HEK293 (cell line): Measurements from ENCODE around the gene OR7A10.
"Not testable (repeated sequence)": the region's sequence is repeated elsewhere in the genome, so short reads cannot be mapped to it uniquely, and the experiment has no call there.

Experiments
- CTCF ChIA-PET: fragments of 350-600 bp; formaldehyde crosslinking; extraction: SDS; loops from one replicate; lab custom pipeline; 2021; ENCODE audit warnings: antibody characterized with exemption; lab: Yijun Ruan, JAX
- POLR2A ChIA-PET: fragments of 300-600 bp; formaldehyde crosslinking; extraction: SDS; loops from one replicate; lab custom pipeline; 2020; ENCODE audit warnings: antibody characterized with exemption, inconsistent platforms; lab: Yijun Ruan, JAX
- H3K27ac ChIP-seq: fragments of 200-500 bp; sonication (Bioruptor generic); 2 replicates; pipeline ENCODE4 v1.5.1; 2014; ENCODE audit warnings: low read depth, low read length, control low read depth, inconsistent platforms; ENCODE audit errors: extremely low read depth
- H3K36me3 ChIP-seq, 2 experiments: fragments of 200-500 bp in 1 of 2; sonication (Bioruptor generic) in 1 of 2; 1 replicate in 1 of 2; 2 replicates in 1 of 2; pipeline ENCODE4 v1.5.1; 2014 to 2017; ENCODE audit warnings: inconsistent platforms in 2 of 2, low read length in 2 of 2; ENCODE audit not compliant: control insufficient read depth in 2 of 2, insufficient read depth in 1 of 2
- H3K4me1 ChIP-seq: fragments of 200-500 bp; sonication (Bioruptor generic); 2 replicates; pipeline ENCODE4 v1.5.1; 2014; ENCODE audit warnings: mild to moderate bottlenecking, low read length, inconsistent platforms; ENCODE audit not compliant: control insufficient read depth, insufficient read depth
- H3K4me3 ChIP-seq: 2 replicates; pipeline ENCODE4 v1.5.1; 2011; ENCODE audit warnings: low read depth, mild to moderate bottlenecking, control low read depth, low read length, moderate library complexity
- H3K9me3 ChIP-seq: fragments of 200-500 bp; sonication (Bioruptor generic); 2 replicates; pipeline ENCODE4 v1.5.1; 2014; ENCODE audit warnings: low read depth, low read length, inconsistent platforms; ENCODE audit not compliant: control insufficient read depth, insufficient read depth
- FEZF1 ChIP-seq: fragments of 450-650 bp; formaldehyde crosslinking; IDR thresholded peaks from 2 replicates; pipeline ENCODE4 v1.5.1; 2016; ENCODE audit warnings: missing biosample characterization, missing genetic modification characterization
- HOXD13 ChIP-seq: sonication (generic); formaldehyde crosslinking; IDR thresholded peaks from 2 replicates; pipeline ENCODE4 v1.8.0; 2022; ENCODE audit warnings: missing genetic modification reagents, borderline replicate concordance
- RBAK ChIP-seq: fragments of 450-650 bp; formaldehyde crosslinking; IDR thresholded peaks from 2 replicates; pipeline ENCODE4 v1.5.1; 2016; ENCODE audit warnings: missing biosample characterization, missing genetic modification characterization
- REST ChIP-seq: fragments of 450-650 bp; formaldehyde crosslinking; IDR thresholded peaks from 2 replicates; pipeline ENCODE4 v1.5.1; 2016; ENCODE audit warnings: missing biosample characterization, missing genetic modification characterization
- ZEB2 ChIP-seq: fragments of 450-650 bp; formaldehyde crosslinking; IDR thresholded peaks from 2 replicates; pipeline ENCODE4 v1.5.1; 2016; ENCODE audit warnings: missing biosample characterization, missing genetic modification characterization
- ZNF175 ChIP-seq: fragments of 450-650 bp; formaldehyde crosslinking; IDR thresholded peaks from 2 replicates; pipeline ENCODE4 v1.5.1; 2016; ENCODE audit warnings: missing biosample characterization, missing genetic modification characterization
- ZNF202 ChIP-seq: fragments of 450-650 bp; formaldehyde crosslinking; IDR thresholded peaks from 2 replicates; pipeline ENCODE4 v1.5.1; 2016; ENCODE audit warnings: missing biosample characterization, missing genetic modification characterization, borderline replicate concordance
- ZNF214 ChIP-seq: fragments of 450-650 bp; formaldehyde crosslinking; IDR thresholded peaks from 2 replicates; pipeline ENCODE4 v1.5.1; 2017; ENCODE audit warnings: missing biosample characterization, mild to moderate bottlenecking, missing genetic modification characterization, borderline replicate concordance
- ZNF654 ChIP-seq: fragments of 450-650 bp; formaldehyde crosslinking; IDR thresholded peaks from 2 replicates; pipeline ENCODE4 v1.5.1; 2016; ENCODE audit warnings: low read depth, missing biosample characterization, missing genetic modification characterization
- ZNF768 ChIP-seq: fragments of 450-650 bp; formaldehyde crosslinking; IDR thresholded peaks from 2 replicates; pipeline ENCODE4 v1.5.1; 2018; ENCODE audit warnings: missing biosample characterization, mild to moderate bottlenecking, missing genetic modification characterization
- ZXDB ChIP-seq: fragments of 450-650 bp; formaldehyde crosslinking; IDR thresholded peaks from 2 replicates; pipeline ENCODE4 v1.5.1; 2016; ENCODE audit warnings: missing biosample characterization, missing genetic modification characterization
- TF ChIP-seq, protein P1 (sequence below): fragments of 450-650 bp; formaldehyde crosslinking; IDR thresholded peaks from 2 replicates; pipeline ENCODE4 v1.5.1; 2016; ENCODE audit warnings: missing biosample characterization, missing genetic modification characterization

Gene OR7A10

DNA sequence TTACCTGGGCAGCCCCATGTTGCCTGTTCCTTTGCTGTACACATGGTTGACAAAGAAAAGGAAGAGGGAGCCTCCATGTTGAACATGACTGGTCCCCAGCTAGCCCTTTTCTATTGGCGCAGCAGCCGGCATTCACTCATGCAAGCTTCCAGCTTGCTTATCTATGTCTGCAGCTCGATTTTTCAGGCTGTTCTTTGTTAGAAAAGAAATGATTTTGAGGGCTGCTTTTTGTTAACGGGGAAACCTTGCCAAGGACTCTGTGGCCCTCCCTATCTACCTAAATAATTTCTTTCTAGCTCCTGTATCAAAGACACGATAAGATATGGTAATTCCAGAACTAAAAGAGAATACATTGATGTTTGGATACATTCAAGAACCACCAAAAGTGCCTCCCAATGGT is 50.0 kb downstream of the OR7A10 start (continued):
- TF ChIP-seq, protein P1, sequence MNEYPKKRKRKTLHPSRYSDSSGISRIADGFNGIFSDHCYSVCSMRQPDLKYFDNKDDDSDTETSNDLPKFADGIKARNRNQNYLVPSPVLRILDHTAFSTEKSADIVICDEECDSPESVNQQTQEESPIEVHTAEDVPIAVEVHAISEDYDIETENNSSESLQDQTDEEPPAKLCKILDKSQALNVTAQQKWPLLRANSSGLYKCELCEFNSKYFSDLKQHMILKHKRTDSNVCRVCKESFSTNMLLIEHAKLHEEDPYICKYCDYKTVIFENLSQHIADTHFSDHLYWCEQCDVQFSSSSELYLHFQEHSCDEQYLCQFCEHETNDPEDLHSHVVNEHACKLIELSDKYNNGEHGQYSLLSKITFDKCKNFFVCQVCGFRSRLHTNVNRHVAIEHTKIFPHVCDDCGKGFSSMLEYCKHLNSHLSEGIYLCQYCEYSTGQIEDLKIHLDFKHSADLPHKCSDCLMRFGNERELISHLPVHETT (tag by site-specific recombination), result no peak
- TF ChIP-seq ZNF654 (tag by site-specific recombination) (no peak), RBAK (tag by site-specific recombination) (no peak), ZXDB (tag by site-specific recombination) (no peak), ZNF214 (tag by site-specific recombination) (no peak), ZNF768 (tag by site-specific recombination) (no peak)

GRCh38 chr19:14796021-14796420 is 52.7 kb downstream of the OR7A10 start:
- Histone ChIP-seq H3K36me3 (no peaks in the 10 kb centered on the region), H3K27ac (no peak overlapping the region), H3K4me3 (no peak overlapping the region), H3K4me1 (no peaks in the 10 kb centered on the region), H3K9me3 (no peaks in the 10 kb centered on the region)
- TF ChIP-seq ZNF175 (tag by site-specific recombination) (no peak), REST (tag by site-specific recombination) (no peak), FEZF1 (tag by site-specific recombination) (no peak), ZEB2 (no peak), ZNF202 (tag by site-specific recombination) (no peak)
- CTCF ChIA-PET, result interaction anchor here (2.3 kb wide), 1 partner anchor 10 kb away, joined by 12 read pairs; no protein-coding TSS in a partner anchor
- POLR2A ChIA-PET, result interaction anchor here (0.6 kb wide), 1 partner anchor 261 kb away, joined by 3 read pairs; no protein-coding TSS in a partner anchor

DNA sequence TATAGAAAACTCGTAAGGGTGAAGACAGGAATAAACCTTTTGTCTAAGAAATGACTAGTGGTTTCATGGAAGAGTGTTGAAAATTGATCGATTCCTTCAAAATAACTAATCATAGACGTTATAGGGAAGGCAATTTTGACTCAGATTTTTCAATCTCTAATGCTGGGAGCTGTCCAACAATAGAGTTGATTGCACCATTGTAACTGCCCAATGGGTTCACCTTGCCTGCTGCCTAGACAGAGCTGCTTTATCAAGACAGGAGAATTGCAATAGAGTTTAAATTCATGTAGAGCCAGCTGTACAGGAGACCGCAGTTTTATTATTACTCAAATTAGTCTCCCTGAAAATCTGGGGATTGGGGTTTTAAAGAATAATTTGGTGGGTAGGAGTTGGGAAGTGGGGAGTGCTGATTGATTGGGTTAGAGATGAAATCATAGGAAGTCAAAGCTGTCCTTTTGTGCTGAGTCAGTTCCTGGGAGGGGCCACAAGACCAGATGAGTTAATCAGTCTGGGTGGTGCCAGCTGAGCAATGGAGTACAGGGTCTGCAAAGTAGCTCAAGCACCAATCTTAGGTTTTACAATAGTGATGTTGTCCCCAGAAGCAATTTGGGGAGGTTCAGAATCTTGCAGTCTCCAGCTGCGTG is 53.5 kb downstream of the OR7A10 start:
- no peak overlapping the region for H3K27ac ChIP-seq
- ChIA-PET POLR2A (interaction anchor here (0.6 kb wide), 1 partner anchor 260 kb away, joined by 3 read pairs; no protein-coding TSS in a partner anchor), CTCF (interaction anchor here (2.3 kb wide), 1 partner anchor 9 kb away, joined by 12 read pairs; no protein-coding TSS in a partner anchor)
- H3K4me1 ChIP-seq, result no peaks in the 10 kb centered on the region
- H3K9me3 ChIP-seq, result no peaks in the 10 kb centered on the region
- H3K4me3 ChIP-seq, result no peak overlapping the region
- no peak for TF ChIP-seq HOXD13
- TF ChIP-seq REST (tag by site-specific recombination), result peak; percentile 85
- H3K36me3 ChIP-seq, result no peaks in the 10 kb centered on the region

DNA sequence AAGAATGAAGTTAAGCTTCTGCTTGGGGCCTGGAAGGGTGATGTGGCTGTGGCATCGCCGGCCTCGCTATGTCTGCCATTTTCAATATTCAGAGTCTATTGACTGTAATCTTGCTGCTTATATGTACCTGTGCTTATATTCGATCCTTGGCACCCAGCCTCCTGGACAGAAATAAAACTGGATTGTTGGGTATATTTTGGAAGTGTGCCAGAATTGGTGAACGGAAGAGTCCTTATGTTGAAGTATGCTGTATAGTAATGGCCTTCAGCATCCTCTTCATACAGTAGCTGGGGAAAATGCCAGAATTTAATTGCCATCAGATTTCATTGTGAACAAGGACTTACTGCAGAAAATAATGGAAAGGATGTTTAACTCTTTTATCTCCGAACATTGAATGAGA is 56.5 kb downstream of the OR7A10 start:
- H3K27ac ChIP-seq, H3K4me1 ChIP-seq, H3K9me3 ChIP-seq, H3K4me3 ChIP-seq, CTCF ChIA-PET, POLR2A ChIA-PET, H3K36me3 ChIP-seq: not testable (repeated sequence)
